DND-41 (cell line): ENCODE measurements around the gene MYO1D.
A peak's percentile ranks its signal among the peaks of the same experiment; 100 is the strongest.

ENCODE experiments used
- ATAC-seq: fragments of 200-7000 bp; cut with Tn5 transposase; 3 replicates; pipeline ENCODE4 v1.9.1; 2021; ENCODE audit warnings: low read depth; ENCODE audit not compliant: insufficient read depth
- DNase-seq: peaks from one replicate; pipeline ENCODE4 v3.0.0-alpha.2; 2020
- H2AFZ ChIP-seq: 2 replicates; pipeline ENCODE4 v1.6.0; 2012; ENCODE audit warnings: low read depth, low read length
- H3K27ac ChIP-seq: 2 replicates; pipeline ENCODE4 v1.5.1; 2012; ENCODE audit warnings: low read length, inconsistent platforms
- H3K27me3 ChIP-seq: fragments of 200-600 bp; sonication (generic); 2 replicates; pipeline ENCODE4 v1.6.0; 2012; ENCODE audit warnings: low read length, mild to moderate bottlenecking, inconsistent platforms; ENCODE audit not compliant: insufficient read depth, poor library complexity
- H3K36me3 ChIP-seq: 2 replicates; pipeline ENCODE4 v1.5.1; 2012; ENCODE audit warnings: low read length, inconsistent platforms; ENCODE audit not compliant: insufficient read depth
- H3K4me1 ChIP-seq: 2 replicates; pipeline ENCODE4 v1.5.1; 2012; ENCODE audit warnings: mild to moderate bottlenecking, low read length; ENCODE audit not compliant: insufficient read depth
- H3K4me2 ChIP-seq: 2 replicates; pipeline ENCODE4 v1.6.0; 2012; ENCODE audit warnings: mild to moderate bottlenecking, moderate library complexity, low read length, inconsistent platforms; ENCODE audit not compliant: insufficient read depth
- H3K4me3 ChIP-seq, 2 experiments: fragments of 200-600 bp in 1 of 2; shearing (Covaris generic) in 1 of 2; 2 replicates each; pipeline ENCODE4 v1.5.1; 2012 to 2016; ENCODE audit warnings: inconsistent platforms in 2 of 2, low read length in 2 of 2, mild to moderate bottlenecking in 2 of 2, low read depth in 1 of 2, moderate library complexity in 1 of 2
- H3K79me2 ChIP-seq: 2 replicates; pipeline ENCODE4 v1.6.0; 2012; ENCODE audit warnings: low read length, inconsistent platforms; ENCODE audit not compliant: insufficient read depth
- H3K9ac ChIP-seq: 2 replicates; pipeline ENCODE4 v1.6.0; 2012; ENCODE audit warnings: low read depth, mild to moderate bottlenecking, inconsistent platforms, low read length, moderate library complexity
- H3K9me3 ChIP-seq: 2 replicates; pipeline ENCODE4 v1.5.1; 2012; ENCODE audit warnings: low read length, moderate library complexity, mild to moderate bottlenecking, inconsistent platforms; ENCODE audit not compliant: insufficient read depth, severe bottlenecking
- H4K20me1 ChIP-seq: 2 replicates; pipeline ENCODE4 v1.6.0; 2012; ENCODE audit warnings: low read length; ENCODE audit not compliant: insufficient read depth
- CTCF ChIP-seq: IDR thresholded peaks from 2 replicates; pipeline ENCODE4 v1.5.1; 2012; ENCODE audit warnings: borderline replicate concordance, low read length, moderate library complexity, mild to moderate bottlenecking; ENCODE audit not compliant: poor library complexity, severe bottlenecking; ENCODE audit errors: extremely low read depth
- EZH2 ChIP-seq: IDR thresholded peaks from 3 replicates; pipeline ENCODE4 v1.6.1; 2012; ENCODE audit warnings: borderline replicate concordance, low read depth, mild to moderate bottlenecking, moderate library complexity, low read length, inconsistent platforms; ENCODE audit not compliant: severe bottlenecking

The MYO1D gene

GRCh38 chr17:32446949-32447348, 430.0 kb downstream of the MYO1D start:
- Histone ChIP-seq H3K4me2 (peak overlapping the region; percentile 92; the same call in 1 of the 2 replicates), H3K27ac (no peak overlapping the region), H3K9ac (peak overlapping the region; percentile 18), H3K9me3 (no peaks in the 10 kb centered on the region), H3K4me3 (0 out of 4 replicates have a peak overlapping the region, but pooled peaks of 1 of the 2 experiments have one; percentile 20), H3K36me3 (peaks cover 66% of the 10 kb centered on the region), H4K20me1 (peaks cover 32% of the 10 kb centered on the region; the same call in 1 of the 2 replicates), H2AFZ (no peak overlapping the region), H3K79me2 (peaks cover 78% of the 10 kb centered on the region), H3K4me1 (peaks cover 32% of the 10 kb centered on the region), H3K27me3 (peaks cover under 1% of the 10 kb centered on the region)
- ATAC-seq (no peak), DNase-seq (no peak)
- no peak for TF ChIP-seq CTCF
- TF ChIP-seq EZH2 = no peak

GRCh38 chr17:32445971-32446370, 431.0 kb downstream of the MYO1D start:
- peaks cover 56% of the 10 kb centered on the region for H3K36me3 ChIP-seq
- no peak for DNase-seq

GRCh38 chr17:32445497-32445896, 431.4 kb downstream of the MYO1D start:
- Histone ChIP-seq H3K27me3 (peaks cover 3% of the 10 kb centered on the region), H3K4me1 (peaks cover 32% of the 10 kb centered on the region), H3K9ac (peak overlapping the region; percentile 84), H2AFZ (no peak overlapping the region), H3K9me3 (no peaks in the 10 kb centered on the region), H3K4me3 (peak overlapping the region; percentile 40 to 70; a peak in 3 of 4 replicates), H3K27ac (peak overlapping the region; percentile 60), H3K79me2 (peaks cover 63% of the 10 kb centered on the region), H4K20me1 (peaks cover 23% of the 10 kb centered on the region; the same call in 1 of the 2 replicates), H3K36me3 (peaks cover 51% of the 10 kb centered on the region), H3K4me2 (peak overlapping the region; percentile 92)
- DNase-seq (no peak), ATAC-seq (no peak)
- no peak for TF ChIP-seq EZH2
- TF ChIP-seq CTCF = no peak

More at GRCh38 chr17:32445971-32446370, 431.0 kb downstream of the MYO1D start:
- Histone ChIP-seq H2AFZ (no peak overlapping the region), H3K27me3 (peaks cover 3% of the 10 kb centered on the region), H3K9me3 (no peaks in the 10 kb centered on the region), H3K4me2 (peak overlapping the region; percentile 92), H3K4me3 (peak overlapping the region; percentile 40 to 70; a peak in 3 of 4 replicates), H3K4me1 (peaks cover 32% of the 10 kb centered on the region), H4K20me1 (peaks cover 24% of the 10 kb centered on the region; the same call in 1 of the 2 replicates), H3K9ac (peak overlapping the region; percentile 84), H3K27ac (peak overlapping the region; percentile 60; the same call in 1 of the 2 replicates), H3K79me2 (peaks cover 68% of the 10 kb centered on the region)
- TF ChIP-seq CTCF = no peak
- TF ChIP-seq EZH2 = no peak
- ATAC-seq = no peak
